ENCODE data around the gene GDF10. TPM values are rescaled to one million over a fixed set of nuclear protein-coding genes. Genes with fewer than 3 reads are reported as not detected.

Gene GDF10
- total RNA-seq, 6 experiments from 2014 or later, result not detected

DNA sequence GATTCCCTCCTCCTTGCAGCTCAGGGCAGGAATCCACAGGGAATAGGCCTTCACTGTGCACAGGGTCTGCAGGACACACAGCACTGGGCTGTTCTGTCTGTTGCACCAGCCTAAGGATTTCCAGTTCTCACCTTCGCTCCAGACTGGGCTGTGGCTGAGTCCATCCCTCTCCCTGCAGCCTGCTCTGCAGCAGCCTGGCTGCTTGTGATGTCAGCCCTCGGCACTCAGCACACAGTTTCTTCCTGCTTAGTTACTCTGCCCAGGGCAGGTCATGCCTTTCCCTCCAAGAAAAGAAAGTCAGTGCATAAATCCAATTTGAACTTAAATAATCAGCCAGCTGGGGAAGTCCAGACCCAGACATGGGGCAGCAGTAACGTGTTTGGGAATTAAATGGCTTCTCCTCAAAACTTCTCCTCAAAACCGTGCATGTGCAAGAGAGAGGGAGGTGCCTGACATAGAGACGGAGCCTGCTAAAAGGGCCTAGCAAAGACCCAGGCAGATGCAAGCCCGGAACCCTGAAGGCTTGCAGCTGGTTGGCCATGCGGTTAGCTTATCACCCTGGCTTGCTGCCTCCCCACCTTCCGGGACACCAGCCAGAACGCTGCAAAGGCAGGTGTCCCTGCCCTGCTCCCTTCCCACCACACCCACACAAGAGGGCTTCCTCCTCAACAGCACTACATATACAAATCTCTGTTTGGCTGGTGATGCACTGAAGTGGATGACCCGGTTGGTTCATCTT lies 11.4 kb downstream of the GDF10 start:
- Histone ChIP-seq H3K27me3 (no peaks in the 10 kb centered on the region), H3K36me3 (no peaks in the 10 kb centered on the region), H3K27ac (no peak overlapping the region), H3K4me3 (no peak overlapping the region), H3K9me3 (no peaks in the 10 kb centered on the region), H3K4me1 (no peaks in the 10 kb centered on the region)
- ATAC-seq (peak in 1 of 4 donors; percentile 14), DNase-seq (peak in 1 of 3 donors; percentile 51)
- WGBS (ENCODE audit: insufficient coverage, low coverage, low lambda C conversion rate, missing lambda C conversion rate), result 32% methylated on average over 9 of the region's 10 CpGs
- TF ChIP-seq, protein P1, sequence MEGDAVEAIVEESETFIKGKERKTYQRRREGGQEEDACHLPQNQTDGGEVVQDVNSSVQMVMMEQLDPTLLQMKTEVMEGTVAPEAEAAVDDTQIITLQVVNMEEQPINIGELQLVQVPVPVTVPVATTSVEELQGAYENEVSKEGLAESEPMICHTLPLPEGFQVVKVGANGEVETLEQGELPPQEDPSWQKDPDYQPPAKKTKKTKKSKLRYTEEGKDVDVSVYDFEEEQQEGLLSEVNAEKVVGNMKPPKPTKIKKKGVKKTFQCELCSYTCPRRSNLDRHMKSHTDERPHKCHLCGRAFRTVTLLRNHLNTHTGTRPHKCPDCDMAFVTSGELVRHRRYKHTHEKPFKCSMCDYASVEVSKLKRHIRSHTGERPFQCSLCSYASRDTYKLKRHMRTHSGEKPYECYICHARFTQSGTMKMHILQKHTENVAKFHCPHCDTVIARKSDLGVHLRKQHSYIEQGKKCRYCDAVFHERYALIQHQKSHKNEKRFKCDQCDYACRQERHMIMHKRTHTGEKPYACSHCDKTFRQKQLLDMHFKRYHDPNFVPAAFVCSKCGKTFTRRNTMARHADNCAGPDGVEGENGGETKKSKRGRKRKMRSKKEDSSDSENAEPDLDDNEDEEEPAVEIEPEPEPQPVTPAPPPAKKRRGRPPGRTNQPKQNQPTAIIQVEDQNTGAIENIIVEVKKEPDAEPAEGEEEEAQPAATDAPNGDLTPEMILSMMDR (IDR thresholded peaks at IDR 0.05), result no peak
- TF ChIP-seq POLR2A (IDR thresholded peaks at IDR 0.05), result no peak
- intact Hi-C loops (cut with DNase I), result loop anchor here (5.0 kb wide), 3 partner anchors 264 to 284 kb away; no protein-coding TSS in a partner anchor

DNA sequence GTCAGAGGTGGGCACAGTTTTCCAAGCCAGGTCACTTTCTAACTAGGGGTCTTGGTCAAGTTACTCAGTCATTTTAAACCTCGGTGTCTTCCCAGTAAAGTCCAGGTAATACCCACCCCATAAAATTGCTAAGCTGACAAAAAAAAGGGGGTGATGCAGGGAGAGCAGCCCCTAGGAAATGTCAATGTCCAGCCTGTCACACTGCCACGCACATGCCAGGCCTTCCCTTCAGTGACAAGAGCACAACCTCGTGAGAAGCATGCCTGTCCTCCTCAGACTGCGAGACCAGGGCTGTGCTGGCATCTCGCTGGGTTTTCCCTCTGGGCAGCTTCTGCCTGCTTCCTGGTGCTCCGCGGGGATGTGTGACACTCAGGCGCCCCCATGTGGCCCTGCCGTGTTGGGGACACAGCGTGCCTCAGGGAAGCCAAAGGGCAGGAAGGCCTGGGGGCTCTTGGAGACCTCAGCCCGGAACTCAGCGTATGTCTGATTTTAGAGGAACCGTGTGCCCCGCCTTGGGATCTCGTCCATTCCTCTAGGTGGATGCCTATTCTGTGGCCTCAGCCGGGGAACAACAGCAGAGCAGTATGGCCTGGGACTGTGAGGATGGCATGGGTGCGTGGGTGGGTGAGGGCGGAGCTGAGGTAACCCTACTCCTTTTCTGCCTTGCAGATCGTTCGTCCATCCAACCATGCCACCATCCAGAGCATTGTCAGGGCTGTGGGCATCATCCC lies 12.1 kb downstream of the GDF10 start:
- intact Hi-C loops (cut with DNase I), result loop anchor here (5.0 kb wide), 3 partner anchors 265 to 285 kb away; no protein-coding TSS in a partner anchor
- no peaks in the 10 kb centered on the region for H3K27me3 ChIP-seq
- TF ChIP-seq, protein P1 (IDR thresholded peaks at IDR 0.05), result peak; percentile 81 to 85 (median 84)
- TF ChIP-seq POLR2A (IDR thresholded peaks at IDR 0.05), result no peak
- DNase-seq (peak; percentile 83 to 86 (median 85)), ATAC-seq (peak; percentile 88 to 98 (median 94))
- H3K4me3 ChIP-seq, result no peak overlapping the region
- no peak overlapping the region for H3K27ac ChIP-seq
- 42% methylated on average over 2 of the region's 20 CpGs for WGBS (ENCODE audit: insufficient coverage, low coverage, low lambda C conversion rate, missing lambda C conversion rate)
- no peaks in the 10 kb centered on the region for H3K36me3 ChIP-seq
- H3K4me1 ChIP-seq, result no peaks in the 10 kb centered on the region
- no peaks in the 10 kb centered on the region for H3K9me3 ChIP-seq

DNA sequence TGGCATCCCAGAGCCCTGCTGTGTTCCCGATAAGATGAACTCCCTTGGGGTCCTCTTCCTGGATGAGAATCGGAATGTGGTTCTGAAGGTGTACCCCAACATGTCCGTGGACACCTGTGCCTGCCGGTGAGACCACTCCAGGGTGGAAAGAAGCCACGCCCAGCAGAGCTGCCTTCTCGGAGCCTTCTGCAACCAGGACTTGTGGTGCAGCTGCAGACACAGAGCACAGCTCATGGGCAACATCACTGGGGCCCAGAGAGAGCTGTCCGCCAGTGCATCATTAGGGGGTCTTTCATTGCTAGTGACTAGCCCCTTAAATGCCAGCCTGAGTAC lies 12.6 kb downstream of the GDF10 start:
- intact Hi-C loops (cut with DNase I), result loop anchor here (5.0 kb wide), 3 partner anchors 265 to 285 kb away; no protein-coding TSS in a partner anchor

DNA sequence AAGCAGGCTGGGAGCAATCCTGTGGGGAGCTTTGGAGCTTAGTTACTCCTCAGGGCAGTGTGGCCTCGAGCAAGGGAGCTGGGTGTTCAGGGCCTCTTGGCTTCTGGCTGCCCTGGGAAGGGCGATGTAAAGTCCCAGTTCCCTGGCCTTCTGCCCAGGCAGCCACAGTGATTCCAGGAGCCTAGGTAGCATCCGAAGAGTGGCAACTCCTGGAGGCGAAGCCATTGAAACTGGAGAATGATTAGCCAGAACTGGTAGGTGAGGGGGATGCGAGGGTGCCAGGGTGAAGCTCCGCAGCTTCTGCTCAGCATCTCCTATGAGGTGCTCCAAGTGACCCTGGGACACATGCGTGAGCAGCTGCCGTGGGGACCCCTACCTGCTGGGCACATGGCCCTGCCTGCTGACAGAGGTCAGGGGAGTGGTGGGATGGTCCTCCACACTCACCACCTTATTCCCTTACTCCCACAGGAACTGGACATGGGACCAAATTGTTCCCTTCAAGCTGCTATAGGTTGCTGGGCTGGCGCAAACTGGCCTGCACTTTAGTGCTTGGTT lies 14.5 kb downstream of the GDF10 start:
- Histone ChIP-seq H3K27me3 (no peaks in the 10 kb centered on the region), H3K4me1 (no peaks in the 10 kb centered on the region), H3K4me3 (no peak overlapping the region), H3K27ac (no peak overlapping the region), H3K36me3 (no peaks in the 10 kb centered on the region), H3K9me3 (no peaks in the 10 kb centered on the region)
- ATAC-seq (no peak), DNase-seq (peak in 1 of 3 donors; percentile 29)
- intact Hi-C loops (cut with DNase I), result loop anchor here (5.0 kb wide), 3 partner anchors 267 to 287 kb away; no protein-coding TSS in a partner anchor
- TF ChIP-seq, protein P1 (IDR thresholded peaks at IDR 0.05), result no peak
- TF ChIP-seq POLR2A (IDR thresholded peaks at IDR 0.05), result no peak
- 100% methylated on average over 1 of the region's 9 CpGs for WGBS (ENCODE audit: insufficient coverage, low coverage, low lambda C conversion rate, missing lambda C conversion rate)

More for the DNA sequence above, 12.6 kb downstream of the GDF10 start:
- Histone ChIP-seq H3K27ac (no peak overlapping the region), H3K4me3 (no peak overlapping the region), H3K4me1 (no peaks in the 10 kb centered on the region), H3K9me3 (no peaks in the 10 kb centered on the region), H3K27me3 (no peaks in the 10 kb centered on the region), H3K36me3 (no peaks in the 10 kb centered on the region)
- ATAC-seq (no peak), DNase-seq (peak in 1 of 3 donors; percentile 36)
- TF ChIP-seq, protein P1 (IDR thresholded peaks at IDR 0.05), result no peak
- TF ChIP-seq POLR2A (IDR thresholded peaks at IDR 0.05), result no peak
- WGBS (ENCODE audit: insufficient coverage, low coverage, low lambda C conversion rate, missing lambda C conversion rate), result 33% methylated on average over 1 of the region's 7 CpGs
